ENCODE results near the gene EEF2KMT. TPM values are rescaled to one million over a fixed set of nuclear protein-coding genes. Genes with fewer than 3 reads are reported as not detected.

The EEF2KMT gene
- total RNA-seq, 1 experiment from 2014 or later, result 24.4 TPM

DNA sequence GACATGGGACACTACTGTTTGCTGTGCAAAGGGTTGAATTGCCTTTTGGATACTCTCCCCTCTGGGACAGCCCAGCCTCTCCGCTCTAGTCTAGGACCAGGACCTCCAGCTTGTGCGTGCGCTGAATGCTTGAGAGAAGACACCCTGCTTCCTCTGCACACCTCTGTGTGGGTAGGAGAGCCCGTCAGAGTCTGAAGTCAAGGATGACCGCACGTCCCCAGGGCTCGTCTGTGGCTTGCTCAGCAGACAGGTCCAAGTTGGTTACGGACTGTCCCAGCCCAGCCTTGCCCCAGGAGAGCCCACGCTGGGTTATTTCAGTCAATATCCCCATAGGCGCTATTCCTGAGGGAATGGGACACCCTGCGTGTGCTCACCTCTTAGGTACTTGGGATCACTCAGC is 35.5 kb downstream of the EEF2KMT start:
- Histone ChIP-seq H3K9me3 (ENCODE audit: control insufficient read depth, insufficient read depth, low read depth, low read length) (no peaks in the 10 kb centered on the region), H3K27me3 (ENCODE audit: control insufficient read depth, insufficient read depth, low read length) (no peaks in the 10 kb centered on the region; the same call in 1 of the 2 replicates), H3K4me3 (ENCODE audit: low read depth in 2 of 2, low read length in 2 of 2) (no peak overlapping the region), H3K4me1 (ENCODE audit: control insufficient read depth, insufficient read depth, low read length) (no peaks in the 10 kb centered on the region), H3K36me3 (ENCODE audit: control insufficient read depth, insufficient read depth, low read length) (no peaks in the 10 kb centered on the region), H3K27ac (ENCODE audit: low read length) (no peak overlapping the region)
- TF ChIP-seq SIN3A (IDR thresholded peaks at IDR 0.05; ENCODE audit: borderline replicate concordance, insufficient read depth, low read depth, low read length) (no peak), TCF7L2 (IDR thresholded peaks at IDR 0.05; ENCODE audit: low read depth, low read length) (no peak), CTCF (IDR thresholded peaks at IDR 0.05) (no peak), POLR2AphosphoS5 (IDR thresholded peaks at IDR 0.05; ENCODE audit: low read depth, low read length) (no peak)
- TF ChIP-seq, protein P1, sequence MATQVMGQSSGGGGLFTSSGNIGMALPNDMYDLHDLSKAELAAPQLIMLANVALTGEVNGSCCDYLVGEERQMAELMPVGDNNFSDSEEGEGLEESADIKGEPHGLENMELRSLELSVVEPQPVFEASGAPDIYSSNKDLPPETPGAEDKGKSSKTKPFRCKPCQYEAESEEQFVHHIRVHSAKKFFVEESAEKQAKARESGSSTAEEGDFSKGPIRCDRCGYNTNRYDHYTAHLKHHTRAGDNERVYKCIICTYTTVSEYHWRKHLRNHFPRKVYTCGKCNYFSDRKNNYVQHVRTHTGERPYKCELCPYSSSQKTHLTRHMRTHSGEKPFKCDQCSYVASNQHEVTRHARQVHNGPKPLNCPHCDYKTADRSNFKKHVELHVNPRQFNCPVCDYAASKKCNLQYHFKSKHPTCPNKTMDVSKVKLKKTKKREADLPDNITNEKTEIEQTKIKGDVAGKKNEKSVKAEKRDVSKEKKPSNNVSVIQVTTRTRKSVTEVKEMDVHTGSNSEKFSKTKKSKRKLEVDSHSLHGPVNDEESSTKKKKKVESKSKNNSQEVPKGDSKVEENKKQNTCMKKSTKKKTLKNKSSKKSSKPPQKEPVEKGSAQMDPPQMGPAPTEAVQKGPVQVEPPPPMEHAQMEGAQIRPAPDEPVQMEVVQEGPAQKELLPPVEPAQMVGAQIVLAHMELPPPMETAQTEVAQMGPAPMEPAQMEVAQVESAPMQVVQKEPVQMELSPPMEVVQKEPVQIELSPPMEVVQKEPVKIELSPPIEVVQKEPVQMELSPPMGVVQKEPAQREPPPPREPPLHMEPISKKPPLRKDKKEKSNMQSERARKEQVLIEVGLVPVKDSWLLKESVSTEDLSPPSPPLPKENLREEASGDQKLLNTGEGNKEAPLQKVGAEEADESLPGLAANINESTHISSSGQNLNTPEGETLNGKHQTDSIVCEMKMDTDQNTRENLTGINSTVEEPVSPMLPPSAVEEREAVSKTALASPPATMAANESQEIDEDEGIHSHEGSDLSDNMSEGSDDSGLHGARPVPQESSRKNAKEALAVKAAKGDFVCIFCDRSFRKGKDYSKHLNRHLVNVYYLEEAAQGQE (IDR thresholded peaks at IDR 0.05; ENCODE audit: insufficient read depth in 1 of 2, low read depth in 2 of 2, low read length in 1 of 2), result no peak
- no TSS peak for BruUV-seq (replicated peaks)
- ChIA-PET POLR2A (no interaction called here), CTCF (no interaction called here)
- ATAC-seq, result no peak
- intact Hi-C loops (cut with micrococcal nuclease; ENCODE audit: unreplicated experiment), result no loop called here
- in situ Hi-C loops (cut with HindIII; ENCODE audit: low pct_unique_long_range_greater_than_20kb, low sequenced_read_pairs), result no loop called here
- DNase-seq (ENCODE audit: low read depth, low spot score), result no peak

DNA sequence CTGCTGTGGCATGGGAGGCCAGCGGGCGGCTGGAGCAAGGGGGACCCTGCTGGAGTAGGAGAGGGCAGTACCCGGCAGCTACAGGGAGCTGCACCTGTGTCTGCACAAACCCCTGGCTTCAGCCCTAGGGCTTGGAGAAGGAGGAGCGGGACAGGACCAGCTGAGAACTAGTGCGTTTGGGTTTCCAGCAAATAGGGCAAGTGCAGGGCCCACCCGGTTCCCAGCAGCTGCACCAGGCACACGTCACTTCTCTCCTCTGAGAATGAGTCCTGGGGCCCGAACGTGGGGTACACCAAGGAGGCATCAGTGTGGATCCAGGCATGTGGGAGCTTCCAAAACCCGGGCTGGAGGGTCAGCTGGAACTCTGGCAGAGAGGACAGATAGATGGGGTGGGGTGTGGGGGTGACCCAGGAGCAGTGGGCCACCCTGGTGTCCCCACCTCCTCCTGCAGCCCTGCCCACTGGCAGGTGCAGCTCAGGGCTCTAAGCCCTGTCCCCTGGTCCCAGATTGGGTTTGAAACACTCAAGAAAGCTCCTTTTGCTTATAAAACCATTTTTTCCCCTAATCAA is 37.4 kb downstream of the EEF2KMT start:
- BruUV-seq (replicated peaks), result no TSS peak
- POLR2A ChIA-PET, result interaction anchor here (0.6 kb wide), 1 partner anchor 209 kb away, joined by 4 read pairs; no protein-coding TSS in a partner anchor
- Histone ChIP-seq H3K4me3 (ENCODE audit: low read depth in 2 of 2, low read length in 2 of 2) (no peak overlapping the region), H3K9me3 (ENCODE audit: control insufficient read depth, insufficient read depth, low read depth, low read length) (no peaks in the 10 kb centered on the region), H3K4me1 (ENCODE audit: control insufficient read depth, insufficient read depth, low read length) (no peaks in the 10 kb centered on the region), H3K27ac (ENCODE audit: low read length) (no peak overlapping the region), H3K27me3 (ENCODE audit: control insufficient read depth, insufficient read depth, low read length) (no peaks in the 10 kb centered on the region; the same call in 1 of the 2 replicates), H3K36me3 (ENCODE audit: control insufficient read depth, insufficient read depth, low read length) (no peaks in the 10 kb centered on the region)
- intact Hi-C loops (cut with micrococcal nuclease; ENCODE audit: unreplicated experiment) (no loop called here), in situ Hi-C loops (cut with HindIII; ENCODE audit: low pct_unique_long_range_greater_than_20kb, low sequenced_read_pairs) (no loop called here)
- DNase-seq (ENCODE audit: low read depth, low spot score), result no peak
- no peak for TF ChIP-seq SIN3A (IDR thresholded peaks at IDR 0.05; ENCODE audit: borderline replicate concordance, insufficient read depth, low read depth, low read length)
- CTCF ChIA-PET, result no interaction called here
- ATAC-seq, result no peak

- DNase-seq (ENCODE audit: low read depth, low spot score), result no peak
- Histone ChIP-seq H3K4me1 (ENCODE audit: control insufficient read depth, insufficient read depth, low read length) (no peaks in the 10 kb centered on the region), H3K36me3 (ENCODE audit: control insufficient read depth, insufficient read depth, low read length) (no peaks in the 10 kb centered on the region), H3K27me3 (ENCODE audit: control insufficient read depth, insufficient read depth, low read length) (no peaks in the 10 kb centered on the region; the same call in 1 of the 2 replicates), H3K9me3 (ENCODE audit: control insufficient read depth, insufficient read depth, low read depth, low read length) (no peaks in the 10 kb centered on the region), H3K27ac (ENCODE audit: low read length) (no peak overlapping the region), H3K4me3 (ENCODE audit: low read depth in 2 of 2, low read length in 2 of 2) (no peak overlapping the region)
- intact Hi-C loops (cut with micrococcal nuclease; ENCODE audit: unreplicated experiment) (no loop called here), in situ Hi-C loops (cut with HindIII; ENCODE audit: low pct_unique_long_range_greater_than_20kb, low sequenced_read_pairs) (no loop called here)
- no peak for TF ChIP-seq SIN3A (IDR thresholded peaks at IDR 0.05; ENCODE audit: borderline replicate concordance, insufficient read depth, low read depth, low read length)
- no peak for TF ChIP-seq POLR2AphosphoS5 (IDR thresholded peaks at IDR 0.05; ENCODE audit: low read depth, low read length)
- TF ChIP-seq, protein P1 (IDR thresholded peaks at IDR 0.05; ENCODE audit: insufficient read depth in 1 of 2, low read depth in 2 of 2, low read length in 1 of 2), result no peak
- no peak for TF ChIP-seq CTCF (IDR thresholded peaks at IDR 0.05)
- TF ChIP-seq TCF7L2 (IDR thresholded peaks at IDR 0.05; ENCODE audit: low read depth, low read length), result no peak
- ChIA-PET CTCF (no interaction called here), POLR2A (no interaction called here)
- BruUV-seq (replicated peaks), result no TSS peak
- ATAC-seq, result no peak
Measured at GRCh38 chr16:5059386-5060072, 38.1 kb downstream of the EEF2KMT start.

Data from Panc1 (cell line).